Measurements from ENCODE around the gene CFTR.

Gene CFTR

DNA sequence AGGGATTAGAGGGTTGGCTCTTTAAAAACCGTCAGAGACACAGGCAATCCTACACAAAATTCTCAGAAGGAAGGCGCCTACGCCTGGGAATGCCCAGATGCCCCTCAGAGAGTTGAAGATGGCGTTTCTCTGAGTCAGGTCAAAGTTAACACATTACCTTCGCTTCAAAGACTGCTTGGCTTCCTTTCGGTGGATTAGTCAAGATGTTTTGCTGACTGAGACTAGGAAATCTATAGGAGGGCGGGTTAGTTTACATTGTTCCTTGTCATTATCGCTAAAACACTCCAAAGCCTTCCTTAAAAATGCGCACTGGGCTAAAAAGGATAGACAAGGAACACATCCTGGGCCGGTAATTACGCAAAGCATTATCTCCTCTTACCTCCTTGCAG is 995 bp upstream of the CFTR start:
- no peak overlapping the region for H3K4me3 ChIP-seq (ENCODE audit: low read depth, low read length)
- DNase-seq (ENCODE audit: low read depth) = no peak
- TF ChIP-seq, protein P1, sequence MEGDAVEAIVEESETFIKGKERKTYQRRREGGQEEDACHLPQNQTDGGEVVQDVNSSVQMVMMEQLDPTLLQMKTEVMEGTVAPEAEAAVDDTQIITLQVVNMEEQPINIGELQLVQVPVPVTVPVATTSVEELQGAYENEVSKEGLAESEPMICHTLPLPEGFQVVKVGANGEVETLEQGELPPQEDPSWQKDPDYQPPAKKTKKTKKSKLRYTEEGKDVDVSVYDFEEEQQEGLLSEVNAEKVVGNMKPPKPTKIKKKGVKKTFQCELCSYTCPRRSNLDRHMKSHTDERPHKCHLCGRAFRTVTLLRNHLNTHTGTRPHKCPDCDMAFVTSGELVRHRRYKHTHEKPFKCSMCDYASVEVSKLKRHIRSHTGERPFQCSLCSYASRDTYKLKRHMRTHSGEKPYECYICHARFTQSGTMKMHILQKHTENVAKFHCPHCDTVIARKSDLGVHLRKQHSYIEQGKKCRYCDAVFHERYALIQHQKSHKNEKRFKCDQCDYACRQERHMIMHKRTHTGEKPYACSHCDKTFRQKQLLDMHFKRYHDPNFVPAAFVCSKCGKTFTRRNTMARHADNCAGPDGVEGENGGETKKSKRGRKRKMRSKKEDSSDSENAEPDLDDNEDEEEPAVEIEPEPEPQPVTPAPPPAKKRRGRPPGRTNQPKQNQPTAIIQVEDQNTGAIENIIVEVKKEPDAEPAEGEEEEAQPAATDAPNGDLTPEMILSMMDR (IDR thresholded peaks at IDR 0.05; ENCODE audit: low read depth, low read length, missing control alignments) = no peak

DNA sequence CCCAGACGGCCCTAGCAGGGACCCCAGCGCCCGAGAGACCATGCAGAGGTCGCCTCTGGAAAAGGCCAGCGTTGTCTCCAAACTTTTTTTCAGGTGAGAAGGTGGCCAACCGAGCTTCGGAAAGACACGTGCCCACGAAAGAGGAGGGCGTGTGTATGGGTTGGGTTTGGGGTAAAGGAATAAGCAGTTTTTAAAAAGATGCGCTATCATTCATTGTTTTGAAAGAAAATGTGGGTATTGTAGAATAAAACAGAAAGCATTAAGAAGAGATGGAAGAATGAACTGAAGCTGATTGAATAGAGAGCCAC is 184 bp downstream of the CFTR start:
- TF ChIP-seq, protein P1 (IDR thresholded peaks at IDR 0.05; ENCODE audit: low read depth, low read length, missing control alignments) = no peak
- no peak overlapping the region for H3K4me3 ChIP-seq (ENCODE audit: low read depth, low read length)
- DNase-seq (ENCODE audit: low read depth) = no peak

DNA sequence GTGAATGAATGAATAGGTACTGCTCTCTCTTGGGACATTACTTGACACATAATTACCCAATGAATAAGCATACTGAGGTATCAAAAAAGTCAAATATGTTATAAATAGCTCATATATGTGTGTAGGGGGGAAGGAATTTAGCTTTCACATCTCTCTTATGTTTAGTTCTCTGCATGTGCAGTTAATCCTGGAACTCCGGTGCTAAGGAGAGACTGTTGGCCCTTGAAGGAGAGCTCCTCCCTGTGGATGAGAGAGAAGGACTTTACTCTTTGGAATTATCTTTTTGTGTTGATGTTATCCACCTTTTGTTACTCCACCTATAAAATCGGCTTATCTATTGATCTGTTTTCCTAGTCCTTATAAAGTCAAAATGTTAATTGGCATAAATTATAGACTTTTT is 1.2 kb downstream of the CFTR start:
- TF ChIP-seq, protein P1 (IDR thresholded peaks at IDR 0.05; ENCODE audit: low read depth, low read length, missing control alignments) = no peak
- no peak overlapping the region for H3K4me3 ChIP-seq (ENCODE audit: low read depth, low read length)

DNA sequence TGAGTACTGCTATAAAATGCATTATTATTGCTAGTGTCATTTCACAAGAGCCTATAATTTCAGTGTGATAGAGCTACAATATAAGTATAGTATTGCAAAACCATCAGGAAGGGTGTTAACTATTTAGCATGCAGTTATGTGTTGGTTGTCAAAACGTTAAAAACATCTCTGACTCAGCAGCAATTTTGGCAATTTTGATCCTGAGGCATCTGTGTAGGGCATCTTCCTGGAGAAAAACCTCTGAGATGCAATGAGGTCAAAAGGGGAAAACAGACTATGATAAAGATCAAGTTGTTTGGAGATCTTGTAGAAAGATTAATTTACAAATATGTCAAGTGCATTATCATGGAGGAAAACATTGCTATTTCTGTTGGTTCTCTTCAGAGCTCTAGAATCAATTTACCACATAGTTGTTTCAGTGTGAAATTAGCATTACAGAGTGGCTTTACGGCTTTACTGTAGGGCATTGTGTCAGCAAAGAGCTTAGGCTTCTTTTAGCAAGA is 5.3 kb downstream of the CFTR start:
- no peak for DNase-seq (ENCODE audit: low read depth)
- TF ChIP-seq, protein P1 (IDR thresholded peaks at IDR 0.05; ENCODE audit: low read depth, low read length, missing control alignments) = no peak
- H3K4me3 ChIP-seq (ENCODE audit: low read depth, low read length) = no peak overlapping the region

More for the DNA sequence above, 1.2 kb downstream of the CFTR start:
- no peak for DNase-seq (ENCODE audit: low read depth)

DNA sequence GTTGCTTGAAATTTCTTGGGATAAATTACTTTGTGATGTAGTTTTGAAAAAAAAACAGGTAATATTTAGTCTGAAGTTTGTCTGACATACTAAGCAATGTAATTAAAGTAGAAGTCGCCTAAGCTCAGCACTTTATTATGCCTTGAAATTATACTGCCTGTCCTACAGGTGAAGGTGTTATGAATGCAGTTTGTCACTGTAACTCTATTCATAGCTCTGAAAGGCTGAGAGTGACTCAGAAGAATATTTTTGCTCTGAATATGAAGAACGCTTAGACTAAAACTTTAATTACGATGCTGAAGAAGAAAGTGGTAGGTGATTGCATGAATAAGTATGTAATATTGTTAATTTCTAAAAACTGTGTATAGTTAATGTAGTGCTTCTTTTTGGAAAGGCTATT is 9.2 kb downstream of the CFTR start:
- no peak for DNase-seq (ENCODE audit: low read depth)
- TF ChIP-seq, protein P1 (IDR thresholded peaks at IDR 0.05; ENCODE audit: low read depth, low read length, missing control alignments) = no peak
- H3K4me3 ChIP-seq (ENCODE audit: low read depth, low read length) = no peak overlapping the region

DNA sequence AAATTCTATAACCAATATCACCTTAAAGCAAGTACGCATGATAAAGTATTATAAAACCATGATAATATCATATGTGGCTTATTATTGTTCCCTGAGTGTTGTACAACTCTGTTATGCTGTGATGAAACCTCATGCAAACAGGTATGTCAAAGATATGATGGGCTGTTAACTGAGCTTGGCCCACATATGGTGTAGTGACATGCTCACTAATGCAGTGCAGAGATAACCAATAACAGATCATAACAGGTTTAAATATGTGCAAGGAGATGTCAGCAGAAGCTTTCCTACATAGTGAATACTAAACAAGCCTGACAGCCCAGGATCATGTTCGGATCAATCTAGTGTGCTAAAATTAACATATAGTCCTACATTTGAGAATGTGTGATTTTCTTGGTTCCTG is 9.6 kb downstream of the CFTR start:
- TF ChIP-seq, protein P1 (IDR thresholded peaks at IDR 0.05; ENCODE audit: low read depth, low read length, missing control alignments) = no peak
- no peak for DNase-seq (ENCODE audit: low read depth)
- no peak overlapping the region for H3K4me3 ChIP-seq (ENCODE audit: low read depth, low read length)

DNA sequence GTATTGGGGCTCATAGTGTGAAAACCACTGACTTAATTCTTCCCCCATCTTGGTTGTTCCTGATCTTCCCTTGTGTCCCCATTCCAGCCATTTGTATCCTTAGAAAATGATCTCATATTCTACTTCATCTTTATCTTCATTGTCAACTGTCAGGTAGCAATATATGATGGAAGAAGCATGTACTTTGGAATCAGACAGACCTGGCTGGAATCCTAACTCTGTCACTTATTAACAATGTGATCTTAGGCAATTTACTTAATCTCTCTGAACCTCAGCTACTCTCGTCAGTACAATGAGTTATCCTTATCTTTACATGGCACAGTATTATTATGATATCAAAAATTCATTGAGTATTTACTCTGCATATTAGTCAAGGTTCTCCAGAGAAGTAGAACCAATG is 10.1 kb downstream of the CFTR start:
- TF ChIP-seq, protein P1 (IDR thresholded peaks at IDR 0.05; ENCODE audit: low read depth, low read length, missing control alignments) = no peak
- H3K4me3 ChIP-seq (ENCODE audit: low read depth, low read length) = no peak overlapping the region

More for the DNA sequence above, 10.1 kb downstream of the CFTR start:
- DNase-seq (ENCODE audit: low read depth) = no peak

Measured in GM12864 (cell line).